Endodermal cell (in vitro differentiated cells): ENCODE results near the gene ENPP6. TPM values are rescaled to one million over a fixed set of nuclear protein-coding genes. Genes with fewer than 3 reads are reported as not detected.

Source experiments
- DNase-seq: peaks from one replicate; pipeline ENCODE4 v3.0.0-alpha.2; 2017
- H3K27ac ChIP-seq: 2 replicates; pipeline ENCODE4 v1.5.1; 2013; ENCODE audit warnings: mild to moderate bottlenecking, low read depth, low read length, moderate library complexity
- H3K27me3 ChIP-seq: 2 replicates; pipeline ENCODE4 v1.6.1; 2013; ENCODE audit warnings: mild to moderate bottlenecking, low read length, moderate library complexity; ENCODE audit not compliant: insufficient read depth, control insufficient read depth, poor library complexity, severe bottlenecking
- H3K36me3 ChIP-seq: 2 replicates; pipeline ENCODE4 v1.7.0; 2013; ENCODE audit warnings: mild to moderate bottlenecking, low read length, moderate library complexity; ENCODE audit not compliant: control insufficient read depth, insufficient read depth
- H3K4me1 ChIP-seq: one replicate; pipeline ENCODE4 v1.7.0; 2013; ENCODE audit warnings: low read length; ENCODE audit not compliant: control insufficient read depth, insufficient read depth
- H3K4me3 ChIP-seq: 2 replicates; pipeline ENCODE4 v1.5.1; 2013; ENCODE audit warnings: mild to moderate bottlenecking, low read length, moderate library complexity
- H3K9ac ChIP-seq: 2 replicates; pipeline ENCODE4 v1.6.1; 2013; ENCODE audit warnings: mild to moderate bottlenecking, low read length, moderate library complexity; ENCODE audit not compliant: poor library complexity, severe bottlenecking; ENCODE audit errors: extremely low read depth
- H3K9me3 ChIP-seq: 2 replicates; pipeline ENCODE4 v1.6.1; 2013; ENCODE audit warnings: mild to moderate bottlenecking, low read length, moderate library complexity; ENCODE audit not compliant: control insufficient read depth
- H3K27ac Mint-ChIP-seq: 2 replicates; pipeline ENCODE4 v1.8.0; 2020; ENCODE audit warnings: mixed read lengths
- H3K27me3 Mint-ChIP-seq: 2 replicates; pipeline ENCODE4 v1.8.0; 2021; ENCODE audit warnings: mild to moderate bottlenecking, mixed read lengths; ENCODE audit not compliant: insufficient read depth
- H3K36me3 Mint-ChIP-seq: 2 replicates; pipeline ENCODE4 v1.8.0; 2020; ENCODE audit warnings: low read depth, mixed read lengths
- H3K4me1 Mint-ChIP-seq: 2 replicates; pipeline ENCODE4 v1.8.0; 2020; ENCODE audit warnings: mixed read lengths
- H3K4me3 Mint-ChIP-seq: 2 replicates; pipeline ENCODE4 v1.8.0; 2020; ENCODE audit warnings: mild to moderate bottlenecking, moderate library complexity, mixed read lengths
- H3K9me3 Mint-ChIP-seq: 2 replicates; pipeline ENCODE4 v1.8.0; 2020; ENCODE audit warnings: mild to moderate bottlenecking, mixed read lengths
- WGBS, 2 experiments: methylation state at CpG; one replicate each; pipeline versions ENCODE4 v1.1.5 to v1.1.7; 2013; ENCODE audit warnings: missing lambda C conversion rate in 2 of 2, mixed read lengths in 1 of 2; ENCODE audit not compliant: insufficient coverage in 1 of 2, insufficient read length in 1 of 2; 5-methylcytosine and 5-hydroxymethylcytosine counted together
- total RNA-seq, 2 donors: library from RNA; stranded (reverse); fragmentation: NEBNext Ultra II Directional in 1 of 2; extraction: Animal tissue kit (Norgen Biotek cat#: 25700) in 1 of 2; gene quantifications; 2 replicates in 1 of 2; 3 replicates in 1 of 2; pipeline ENCODE4 v1.2.1, GENCODE V29; 2021
- TF ChIP-seq, protein P1 (sequence below): fragments of 200-600 bp; sonication (generic); conservative IDR thresholded peaks from 2 replicates; pipeline ENCODE4 v1.5.0; 2021; ENCODE audit warnings: antibody characterized with exemption, mild to moderate bottlenecking

The ENPP6 gene
- total RNA-seq, 2 donors from 2014 or later = 0.07 TPM; not detected in 1

DNA sequence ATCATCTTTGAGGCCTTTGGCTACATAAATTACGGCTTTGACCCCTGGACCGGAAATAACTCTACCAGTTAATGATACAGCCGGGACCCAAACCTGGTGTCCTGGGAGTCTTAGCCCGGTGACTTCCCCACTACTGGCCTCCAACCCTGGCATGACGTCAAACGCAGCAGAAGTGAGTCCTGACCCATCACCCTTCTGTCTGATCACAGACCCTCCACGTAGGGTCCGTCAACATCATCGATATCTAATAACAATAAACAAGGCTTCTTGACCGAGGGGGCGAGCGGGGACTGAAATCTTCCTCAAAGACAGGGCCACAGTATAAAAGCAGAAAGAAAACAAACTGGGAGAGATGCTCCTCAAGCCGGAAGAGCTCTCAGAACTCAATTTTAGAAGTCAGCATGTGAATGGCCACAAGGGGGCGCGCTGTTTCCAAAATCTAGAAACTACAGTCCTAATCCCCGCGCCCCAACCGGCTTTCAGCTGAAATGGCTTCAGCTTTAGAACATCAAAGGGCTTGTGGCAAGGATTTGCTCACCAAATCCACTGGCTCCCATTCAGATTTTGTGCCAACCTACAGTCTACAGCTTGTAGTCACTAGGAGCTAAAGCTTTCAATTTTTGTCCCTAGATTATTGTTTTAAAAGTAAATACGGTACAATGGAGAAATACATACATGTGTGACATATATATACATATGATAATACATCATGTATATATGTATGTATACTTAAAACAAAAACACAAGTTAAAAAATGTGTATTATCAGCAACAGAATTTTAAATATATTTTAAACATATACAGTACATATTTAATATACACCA lies 46.4 kb upstream of the ENPP6 start:
- no peak overlapping the region for H3K9ac ChIP-seq
- no peak overlapping the region for H3K27ac ChIP-seq
- DNase-seq = peak; percentile 97
- no peaks in the 10 kb centered on the region for H3K4me1 Mint-ChIP-seq
- no peaks in the 10 kb centered on the region for H3K9me3 Mint-ChIP-seq
- H3K4me3 Mint-ChIP-seq = no peak overlapping the region
- TF ChIP-seq, protein P1, sequence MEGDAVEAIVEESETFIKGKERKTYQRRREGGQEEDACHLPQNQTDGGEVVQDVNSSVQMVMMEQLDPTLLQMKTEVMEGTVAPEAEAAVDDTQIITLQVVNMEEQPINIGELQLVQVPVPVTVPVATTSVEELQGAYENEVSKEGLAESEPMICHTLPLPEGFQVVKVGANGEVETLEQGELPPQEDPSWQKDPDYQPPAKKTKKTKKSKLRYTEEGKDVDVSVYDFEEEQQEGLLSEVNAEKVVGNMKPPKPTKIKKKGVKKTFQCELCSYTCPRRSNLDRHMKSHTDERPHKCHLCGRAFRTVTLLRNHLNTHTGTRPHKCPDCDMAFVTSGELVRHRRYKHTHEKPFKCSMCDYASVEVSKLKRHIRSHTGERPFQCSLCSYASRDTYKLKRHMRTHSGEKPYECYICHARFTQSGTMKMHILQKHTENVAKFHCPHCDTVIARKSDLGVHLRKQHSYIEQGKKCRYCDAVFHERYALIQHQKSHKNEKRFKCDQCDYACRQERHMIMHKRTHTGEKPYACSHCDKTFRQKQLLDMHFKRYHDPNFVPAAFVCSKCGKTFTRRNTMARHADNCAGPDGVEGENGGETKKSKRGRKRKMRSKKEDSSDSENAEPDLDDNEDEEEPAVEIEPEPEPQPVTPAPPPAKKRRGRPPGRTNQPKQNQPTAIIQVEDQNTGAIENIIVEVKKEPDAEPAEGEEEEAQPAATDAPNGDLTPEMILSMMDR = peak; percentile 91
- H3K4me1 ChIP-seq = no peaks in the 10 kb centered on the region
- H3K27me3 ChIP-seq = no peaks in the 10 kb centered on the region
- 31 to 36% methylated on average over 14 to 18 of the region's 19 CpGs for WGBS, 2 experiments
- H3K4me3 ChIP-seq = no peak overlapping the region
- H3K36me3 Mint-ChIP-seq = no peaks in the 10 kb centered on the region
- no peaks in the 10 kb centered on the region for H3K27me3 Mint-ChIP-seq
- no peaks in the 10 kb centered on the region for H3K9me3 ChIP-seq
- H3K27ac Mint-ChIP-seq = no peak overlapping the region
- no peaks in the 10 kb centered on the region for H3K36me3 ChIP-seq

DNA sequence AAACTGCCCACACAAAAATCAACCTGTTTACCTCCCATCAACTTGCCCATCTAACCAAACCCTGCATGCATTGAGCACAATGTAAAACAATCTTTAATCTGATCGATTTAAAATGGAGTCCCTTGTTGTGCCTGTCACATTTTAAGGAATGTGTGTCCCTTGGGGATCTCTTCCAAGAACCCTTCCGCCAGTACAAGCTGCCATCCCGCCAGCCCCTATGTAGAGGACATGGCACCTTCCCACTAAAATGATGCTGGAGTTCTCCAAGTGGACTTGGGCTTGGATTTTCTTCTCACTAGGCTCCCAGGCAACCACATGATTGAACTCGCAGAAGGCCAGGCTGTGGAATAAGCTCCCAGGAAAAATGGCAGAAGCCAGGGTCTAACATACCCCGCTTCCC lies 45.8 kb upstream of the ENPP6 start:
- no peaks in the 10 kb centered on the region for H3K27me3 Mint-ChIP-seq
- TF ChIP-seq, protein P1 = no peak
- H3K4me3 Mint-ChIP-seq = no peak overlapping the region
- H3K4me1 ChIP-seq = no peaks in the 10 kb centered on the region
- H3K4me1 Mint-ChIP-seq = no peaks in the 10 kb centered on the region
- H3K4me3 ChIP-seq = no peak overlapping the region
- H3K27me3 ChIP-seq = no peaks in the 10 kb centered on the region
- H3K36me3 ChIP-seq = no peaks in the 10 kb centered on the region
- no peaks in the 10 kb centered on the region for H3K9me3 ChIP-seq
- H3K27ac Mint-ChIP-seq = no peak overlapping the region
- DNase-seq = no peak
- H3K9me3 Mint-ChIP-seq = no peaks in the 10 kb centered on the region
- no peak overlapping the region for H3K27ac ChIP-seq
- WGBS, 2 experiments = 90 to 92% methylated on average over 4 to 5 of the region's 5 CpGs
- no peaks in the 10 kb centered on the region for H3K36me3 Mint-ChIP-seq
- no peak overlapping the region for H3K9ac ChIP-seq

DNA sequence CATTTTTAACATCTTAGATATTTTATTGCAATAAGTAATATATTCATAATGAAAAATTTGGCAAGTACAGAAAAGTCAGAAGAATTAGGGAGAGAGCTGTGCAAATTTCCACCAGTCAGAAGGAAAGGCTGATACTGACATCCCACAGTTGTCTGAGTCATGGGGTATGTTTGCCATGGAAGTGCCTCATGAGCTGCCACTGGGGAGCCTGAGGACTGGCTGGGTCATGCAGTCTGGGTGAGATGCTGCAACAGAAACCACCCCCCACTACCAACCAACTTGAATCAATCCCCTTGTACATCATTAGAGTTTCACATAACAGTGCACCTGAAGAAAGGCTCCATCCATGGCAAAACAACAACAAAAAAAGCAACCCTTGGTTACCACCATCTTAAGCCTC lies 45.2 kb upstream of the ENPP6 start:
- H3K4me1 Mint-ChIP-seq = no peaks in the 10 kb centered on the region
- Histone ChIP-seq H3K27ac (no peak overlapping the region), H3K4me1 (no peaks in the 10 kb centered on the region), H3K9ac (no peak overlapping the region), H3K9me3 (no peaks in the 10 kb centered on the region), H3K36me3 (no peaks in the 10 kb centered on the region), H3K4me3 (no peak overlapping the region), H3K27me3 (no peaks in the 10 kb centered on the region)
- no peak overlapping the region for H3K27ac Mint-ChIP-seq
- H3K4me3 Mint-ChIP-seq = no peak overlapping the region
- no peaks in the 10 kb centered on the region for H3K9me3 Mint-ChIP-seq
- no peaks in the 10 kb centered on the region for H3K36me3 Mint-ChIP-seq
- TF ChIP-seq, protein P1 = no peak
- no peak for DNase-seq
- H3K27me3 Mint-ChIP-seq = no peaks in the 10 kb centered on the region
